ENCODE measurements around the gene BOLA2B.

The BOLA2B gene

DNA sequence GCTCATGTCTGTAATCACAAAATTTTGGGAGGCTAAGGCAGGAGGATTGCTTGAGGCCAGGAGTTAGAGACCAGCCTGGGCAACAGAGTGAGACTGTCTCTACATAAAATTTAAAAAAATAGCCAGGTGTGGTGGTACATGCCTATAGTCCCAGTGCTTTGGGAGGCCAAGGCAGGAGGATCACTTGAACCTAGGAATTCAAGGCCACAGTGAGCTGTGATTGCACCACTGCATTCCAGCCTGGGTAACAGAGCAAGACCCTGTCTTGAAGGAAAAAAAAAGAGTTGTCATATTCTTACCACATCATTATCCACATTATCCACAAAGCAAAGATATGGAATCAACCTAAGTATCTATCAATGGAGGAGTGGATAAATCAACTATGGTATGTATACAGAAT lies 49.4 kb downstream of the BOLA2B start:
- intact Hi-C loops (cut with micrococcal nuclease) = no loop called here
- peaks cover 18% of the 10 kb centered on the region for H3K4me1 Mint-ChIP-seq (ENCODE audit: low read depth)
- no peaks in the 10 kb centered on the region for H3K9me3 Mint-ChIP-seq
- H3K36me3 Mint-ChIP-seq (ENCODE audit: low read depth) = no peaks in the 10 kb centered on the region
- H3K27ac Mint-ChIP-seq = no peak overlapping the region
- no peaks in the 10 kb centered on the region for H3K27me3 Mint-ChIP-seq
- H3K4me3 Mint-ChIP-seq = no peak overlapping the region

DNA sequence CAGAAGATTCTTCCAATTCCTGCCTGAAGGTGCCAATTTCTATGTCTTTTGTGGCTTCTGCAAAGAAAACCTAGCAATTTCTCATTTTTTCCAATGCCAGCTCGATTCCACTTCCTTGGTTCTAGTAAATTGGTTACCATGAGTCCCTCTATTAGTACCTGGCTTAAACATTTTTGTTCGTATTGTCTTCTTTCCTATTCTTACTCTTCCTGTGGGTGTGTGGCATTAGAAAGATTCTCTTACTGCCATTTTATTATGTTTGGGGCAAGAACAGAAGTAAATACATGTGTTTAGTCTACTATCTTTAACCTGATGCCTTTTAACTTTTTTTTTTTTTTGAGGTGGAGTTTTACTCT lies 50.1 kb downstream of the BOLA2B start:
- H3K36me3 Mint-ChIP-seq (ENCODE audit: low read depth) = no peaks in the 10 kb centered on the region
- intact Hi-C loops (cut with micrococcal nuclease) = no loop called here
- H3K4me3 Mint-ChIP-seq = no peak overlapping the region
- no peaks in the 10 kb centered on the region for H3K27me3 Mint-ChIP-seq
- peaks cover 24% of the 10 kb centered on the region for H3K4me1 Mint-ChIP-seq (ENCODE audit: low read depth)
- H3K9me3 Mint-ChIP-seq = no peaks in the 10 kb centered on the region
- no peak overlapping the region for H3K27ac Mint-ChIP-seq

All from dendritic cell treated with granulocyte-macrophage colony-stimulating factor and Interleukin-4, amounts not matched to agents 40 ng/mL and 50 ng/mL, for 4 days (primary cell).